Neutrophil (primary cell): ENCODE results near the gene SPRING1.
"Not testable (repeated sequence)": the region's sequence is repeated elsewhere in the genome, so short reads cannot be mapped to it uniquely, and the experiment has no call there.

ENCODE experiments used
- H3K27ac ChIP-seq: fragments of 200-600 bp; sonication (generic); 2 replicates; pipeline ENCODE4 v1.5.1; 2016; ENCODE audit warnings: mild to moderate bottlenecking, moderate library complexity
- H3K27me3 ChIP-seq: fragments of 200-600 bp; sonication (generic); 2 replicates; pipeline ENCODE4 v1.6.0; 2016; ENCODE audit warnings: mild to moderate bottlenecking
- H3K36me3 ChIP-seq: fragments of 200-600 bp; sonication (generic); 2 replicates; pipeline ENCODE4 v1.5.1; 2017
- H3K4me1 ChIP-seq, 2 experiments: fragments of 200-600 bp in 1 of 2; sonication (generic) in 1 of 2; 1 replicate in 1 of 2; 2 replicates in 1 of 2; pipeline versions ENCODE4 v1.5.1 to v1.6.1; 2013 to 2016; ENCODE audit warnings: low read depth in 1 of 2, low read length in 1 of 2, mild to moderate bottlenecking in 1 of 2, moderate library complexity in 1 of 2; ENCODE audit not compliant: control insufficient read depth in 1 of 2, insufficient read depth in 1 of 2
- H3K4me3 ChIP-seq, 2 experiments: fragments of 200-600 bp in 1 of 2; sonication (generic) in 1 of 2; 1 replicate in 1 of 2; 2 replicates in 1 of 2; pipeline ENCODE4 v1.5.1; 2013 to 2016; ENCODE audit warnings: low read depth in 1 of 2, low read length in 1 of 2, mild to moderate bottlenecking in 1 of 2, moderate library complexity in 1 of 2
- H3K9me3 ChIP-seq: fragments of 200-600 bp; sonication (generic); 2 replicates; pipeline ENCODE4 v1.5.1; 2016
- CTCF ChIP-seq: fragments of 200-600 bp; sonication (generic); IDR thresholded peaks from 2 replicates; pipeline ENCODE4 v1.5.1; 2016; ENCODE audit warnings: antibody characterized with exemption

The SPRING1 gene

GRCh38 chr12:116750298-116750697 is 12.4 kb upstream of the SPRING1 start:
- peaks cover 2% of the 10 kb centered on the region for H3K27me3 ChIP-seq
- TF ChIP-seq CTCF: no peak
- H3K4me1 ChIP-seq: no peaks in the 10 kb centered on the region
- no peaks in the 10 kb centered on the region for H3K36me3 ChIP-seq
- H3K27ac ChIP-seq: no peak overlapping the region
- no peak overlapping the region for H3K4me3 ChIP-seq
- no peaks in the 10 kb centered on the region for H3K9me3 ChIP-seq

- no peak for TF ChIP-seq CTCF
Measured at GRCh38 chr12:116749884-116750283, 12.0 kb upstream of the SPRING1 start.

GRCh38 chr12:116745554-116745953 is 7.7 kb upstream of the SPRING1 start:
- Histone ChIP-seq H3K4me1 (no peaks in the 10 kb centered on the region), H3K4me3 (no peak overlapping the region), H3K27ac (no peak overlapping the region), H3K27me3 (peaks cover 17% of the 10 kb centered on the region), H3K9me3 (no peaks in the 10 kb centered on the region), H3K36me3 (no peaks in the 10 kb centered on the region)
- TF ChIP-seq CTCF: no peak

More at GRCh38 chr12:116749884-116750283, 12.0 kb upstream of the SPRING1 start:
- Histone ChIP-seq H3K9me3 (no peaks in the 10 kb centered on the region), H3K4me3 (no peak overlapping the region), H3K4me1 (no peaks in the 10 kb centered on the region), H3K27ac (no peak overlapping the region), H3K36me3 (no peaks in the 10 kb centered on the region), H3K27me3 (peaks cover 3% of the 10 kb centered on the region)

GRCh38 chr12:116744766-116745165 is 6.9 kb upstream of the SPRING1 start:
- no peaks in the 10 kb centered on the region for H3K9me3 ChIP-seq
- no peaks in the 10 kb centered on the region for H3K36me3 ChIP-seq
- no peak overlapping the region for H3K4me3 ChIP-seq
- no peak for TF ChIP-seq CTCF
- H3K27ac ChIP-seq: no peak overlapping the region
- H3K27me3 ChIP-seq: peaks cover 25% of the 10 kb centered on the region
- H3K4me1 ChIP-seq: no peaks in the 10 kb centered on the region

GRCh38 chr12:116742787-116743186 is 4.9 kb upstream of the SPRING1 start:
- H3K4me3 ChIP-seq, H3K27ac ChIP-seq, H3K36me3 ChIP-seq, H3K9me3 ChIP-seq: not testable (repeated sequence)
- Histone ChIP-seq H3K4me1 (peaks cover 10% of the 10 kb centered on the region in 2 experiments), H3K27me3 (peaks cover 36% of the 10 kb centered on the region)

GRCh38 chr12:116739381-116739887 is 1.6 kb upstream of the SPRING1 start:
- Histone ChIP-seq H3K9me3 (no peaks in the 10 kb centered on the region), H3K27me3 (peaks cover 34% of the 10 kb centered on the region), H3K4me1 (peaks cover 20 to 25% of the 10 kb centered on the region in 2 experiments), H3K36me3 (peaks cover 8% of the 10 kb centered on the region), H3K27ac (no peak overlapping the region), H3K4me3 (no peak overlapping the region)
- no peak for TF ChIP-seq CTCF
